PC-9 (cell line): ENCODE data around the gene ZDHHC16. TPM values are rescaled to one million over a fixed set of nuclear protein-coding genes. Genes with fewer than 3 reads are reported as not detected.

Source experiments
- BruUV-seq: library from RNA; stranded (reverse); fragments of 400-500 nt; replicated peaks from 2 replicates; lab custom pipeline; 2021; lab: Mats Ljungman, UMichigan
- CTCF ChIA-PET: fragments of 300-600 bp; sonication (Branson Sonifier 250); formaldehyde crosslinking; loops from one replicate; lab custom pipeline; 2022; ENCODE audit warnings: antibody characterized with exemption; lab: Charles Lee
- POLR2A ChIA-PET: fragments of 300-600 bp; sonication (Branson Sonifier 250); formaldehyde crosslinking; loops from one replicate; lab custom pipeline; 2022; ENCODE audit warnings: antibody characterized with exemption; ENCODE audit not compliant: unreplicated experiment; lab: Charles Lee
- DNase-seq, 2 experiments: peaks; one replicate each; pipeline versions ENCODE4 v3.0.0 to v3.0.0-alpha.2; 2015 to 2022; ENCODE audit warnings: mixed read lengths in 1 of 2
- H2AFZ ChIP-seq: fragments of 200-600 bp; sonication (generic); 2 replicates; pipeline ENCODE4 v1.8.1; 2017; ENCODE audit warnings: antibody characterized with exemption
- H3F3A ChIP-seq: fragments of 200-600 bp; sonication (generic); 2 replicates; pipeline ENCODE4 v1.8.1; 2017; ENCODE audit warnings: antibody characterized with exemption, mild to moderate bottlenecking, low read depth; ENCODE audit not compliant: insufficient read depth
- H3K27ac ChIP-seq: fragments of 200-600 bp; sonication (generic); 2 replicates; pipeline ENCODE4 v1.6.1; 2016; ENCODE audit warnings: mixed run types
- H3K27me3 ChIP-seq: fragments of 200-600 bp; sonication (generic); 2 replicates; pipeline ENCODE4 v1.6.1; 2016; ENCODE audit warnings: low read depth, mixed run types; ENCODE audit not compliant: insufficient read depth
- H3K36me3 ChIP-seq: fragments of 200-600 bp; sonication (generic); 2 replicates; pipeline ENCODE4 v1.6.1; 2016; ENCODE audit warnings: low read depth, mixed run types
- H3K4me1 ChIP-seq: fragments of 200-600 bp; sonication (generic); replicated peaks from 2 replicates; pipeline ENCODE4 v1.6.1; 2016; ENCODE audit warnings: mixed run types; ENCODE audit not compliant: insufficient read depth
- H3K4me2 ChIP-seq: fragments of 200-600 bp; sonication (generic); 2 replicates; pipeline ENCODE4 v1.6.1; 2017; ENCODE audit warnings: mixed run types
- H3K4me3 ChIP-seq: fragments of 200-600 bp; sonication (generic); 2 replicates; pipeline ENCODE4 v1.6.1; 2016; ENCODE audit warnings: mixed run types
- H3K79me2 ChIP-seq: fragments of 200-600 bp; sonication (generic); 2 replicates; pipeline ENCODE4 v1.6.1; 2017; ENCODE audit warnings: low read depth, mixed run types
- H3K9me2 ChIP-seq: fragments of 200-600 bp; sonication (generic); 2 replicates; pipeline ENCODE4 v1.8.1; 2017; ENCODE audit warnings: mild to moderate bottlenecking; ENCODE audit not compliant: insufficient read depth
- H3K9me3 ChIP-seq: fragments of 200-600 bp; sonication (generic); 2 replicates; pipeline ENCODE4 v1.8.1; 2016; ENCODE audit warnings: low read depth; ENCODE audit not compliant: insufficient read depth
- H4K20me1 ChIP-seq: fragments of 200-600 bp; sonication (generic); 2 replicates; pipeline ENCODE4 v1.8.1; 2017; ENCODE audit not compliant: insufficient read depth
- EZH2 ChIP-seq: fragments of 200-600 bp; sonication (generic); IDR thresholded peaks from 2 replicates; pipeline ENCODE4 v1.8.0; 2017; ENCODE audit warnings: antibody characterized with exemption, low read depth
- intact Hi-C: fragments of 100-400 bp; cut with micrococcal nuclease; formaldehyde crosslinking; loops from one replicate; pipeline ENCODE4 v1.10.0; 2022; ENCODE audit not compliant: unreplicated experiment
- total RNA-seq: library from RNA; stranded (reverse); gene quantifications from 2 replicates; pipeline ENCODE4 v1.2.3, GENCODE V29; 2021
- TF ChIP-seq, protein P1 (sequence below): fragments of 200-600 bp; sonication (generic); conservative IDR thresholded peaks from 2 replicates; pipeline ENCODE4 v1.6.1; 2017; ENCODE audit warnings: mixed run types, antibody characterized with exemption, mild to moderate bottlenecking, moderate library complexity

ZDHHC16 gene
- total RNA-seq, 1 experiment from 2014 or later = 29.6 TPM

DNA sequence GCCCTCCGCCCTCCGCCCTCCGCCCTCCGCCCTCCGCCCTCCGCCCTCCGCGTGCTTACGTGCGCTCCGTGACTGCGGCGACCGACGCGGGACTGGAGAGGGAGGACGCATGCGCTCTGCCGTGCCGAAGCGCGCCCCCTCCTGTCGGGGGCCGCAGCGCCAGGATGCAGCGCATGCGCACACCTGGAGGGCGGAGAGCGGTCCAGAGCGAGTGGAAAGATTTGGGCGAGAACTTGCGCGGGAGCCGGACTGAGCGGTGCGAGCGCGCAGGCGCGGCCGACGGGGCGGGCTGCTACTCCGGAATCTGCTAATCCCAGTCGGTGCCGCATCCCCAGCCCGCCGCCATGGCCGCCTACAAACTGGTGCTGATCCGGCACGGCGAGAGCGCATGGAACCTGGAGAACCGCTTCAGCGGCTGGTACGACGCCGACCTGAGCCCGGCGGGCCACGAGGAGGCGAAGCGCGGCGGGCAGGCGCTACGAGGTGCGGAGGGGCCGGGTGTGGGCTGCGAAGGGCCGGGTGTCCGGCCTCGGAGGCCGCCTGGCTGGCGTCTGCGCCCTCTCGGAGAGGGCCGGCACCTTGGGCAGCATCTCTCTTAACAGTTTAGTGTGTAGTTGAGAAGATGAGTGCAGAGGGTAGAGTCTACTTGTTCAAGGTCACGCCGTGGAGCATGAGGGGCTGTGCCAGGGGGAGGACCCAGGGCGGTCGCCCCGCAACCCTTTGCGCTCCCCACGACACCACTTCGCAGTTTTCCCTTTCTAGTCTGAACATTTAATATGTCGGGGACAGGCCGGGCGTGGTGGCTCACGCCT lies 19.8 kb upstream of the ZDHHC16 start, which contains the start of gene PGAM1:
Gene PGAM1, plus strand, starts transcription at position 228 of the 812 bp plus-strand sequence. Its CDS starts 117 bp downstream, at position 345.
- Histone ChIP-seq H3K9me3 (no peaks in the 10 kb centered on the region), H4K20me1 (peaks cover 18% of the 10 kb centered on the region), H3K79me2 (peaks cover 41% of the 10 kb centered on the region), H3K4me1 (peaks cover 12% of the 10 kb centered on the region), H3K27me3 (no peaks in the 10 kb centered on the region), H3F3A (peaks cover 31% of the 10 kb centered on the region; the same call in 1 of the 2 replicates), H3K36me3 (peaks cover 6% of the 10 kb centered on the region; the same call in 1 of the 2 replicates), H3K4me3 (peak within 1 kb of the TSS; percentile 84), H2AFZ (peak within 1 kb of the TSS; percentile 93), H3K4me2 (peak within 1 kb of the TSS; percentile 95), H3K27ac (peak within 1 kb of the TSS; percentile 39; the same call in 1 of the 2 replicates), H3K9me2 (no peaks in the 10 kb centered on the region)
- intact Hi-C loops = loop anchor here (2.0 kb wide), 1 partner anchor 25 kb away; the partner anchor contains the start of gene RRP12
- ChIA-PET POLR2A (no interaction called here), CTCF (no interaction called here)
- TF ChIP-seq, protein P1, sequence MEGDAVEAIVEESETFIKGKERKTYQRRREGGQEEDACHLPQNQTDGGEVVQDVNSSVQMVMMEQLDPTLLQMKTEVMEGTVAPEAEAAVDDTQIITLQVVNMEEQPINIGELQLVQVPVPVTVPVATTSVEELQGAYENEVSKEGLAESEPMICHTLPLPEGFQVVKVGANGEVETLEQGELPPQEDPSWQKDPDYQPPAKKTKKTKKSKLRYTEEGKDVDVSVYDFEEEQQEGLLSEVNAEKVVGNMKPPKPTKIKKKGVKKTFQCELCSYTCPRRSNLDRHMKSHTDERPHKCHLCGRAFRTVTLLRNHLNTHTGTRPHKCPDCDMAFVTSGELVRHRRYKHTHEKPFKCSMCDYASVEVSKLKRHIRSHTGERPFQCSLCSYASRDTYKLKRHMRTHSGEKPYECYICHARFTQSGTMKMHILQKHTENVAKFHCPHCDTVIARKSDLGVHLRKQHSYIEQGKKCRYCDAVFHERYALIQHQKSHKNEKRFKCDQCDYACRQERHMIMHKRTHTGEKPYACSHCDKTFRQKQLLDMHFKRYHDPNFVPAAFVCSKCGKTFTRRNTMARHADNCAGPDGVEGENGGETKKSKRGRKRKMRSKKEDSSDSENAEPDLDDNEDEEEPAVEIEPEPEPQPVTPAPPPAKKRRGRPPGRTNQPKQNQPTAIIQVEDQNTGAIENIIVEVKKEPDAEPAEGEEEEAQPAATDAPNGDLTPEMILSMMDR = peak; percentile 53
- TF ChIP-seq EZH2 = no peak
- peak; percentile 76 to 93 for DNase-seq
- BruUV-seq = no TSS peak

GRCh38 chr10:97426776-97427570 lies 19.0 kb upstream of the ZDHHC16 start:
- Histone ChIP-seq H3K4me2 (peak overlapping the region; percentile 95), H3K4me1 (peaks cover 12% of the 10 kb centered on the region), H3K79me2 (peaks cover 41% of the 10 kb centered on the region), H3K4me3 (peak overlapping the region; percentile 84), H3K27ac (peak overlapping the region; percentile 29; the same call in 1 of the 2 replicates), H4K20me1 (peaks cover 18% of the 10 kb centered on the region), H3K36me3 (peaks cover 6% of the 10 kb centered on the region; the same call in 1 of the 2 replicates), H3K27me3 (no peaks in the 10 kb centered on the region), H3F3A (peaks cover 38% of the 10 kb centered on the region), H3K9me3 (no peaks in the 10 kb centered on the region), H3K9me2 (no peaks in the 10 kb centered on the region), H2AFZ (no peak overlapping the region; the same call in 1 of the 2 replicates)
- CTCF ChIA-PET = no interaction called here
- intact Hi-C loops = loop anchor here (2.0 kb wide), 1 partner anchor 26 kb away; the partner anchor contains the start of gene RRP12
- POLR2A ChIA-PET = no interaction called here
- DNase-seq = no peak
- TF ChIP-seq, protein P1 = no peak
- no peak for TF ChIP-seq EZH2
- BruUV-seq = no TSS peak

DNA sequence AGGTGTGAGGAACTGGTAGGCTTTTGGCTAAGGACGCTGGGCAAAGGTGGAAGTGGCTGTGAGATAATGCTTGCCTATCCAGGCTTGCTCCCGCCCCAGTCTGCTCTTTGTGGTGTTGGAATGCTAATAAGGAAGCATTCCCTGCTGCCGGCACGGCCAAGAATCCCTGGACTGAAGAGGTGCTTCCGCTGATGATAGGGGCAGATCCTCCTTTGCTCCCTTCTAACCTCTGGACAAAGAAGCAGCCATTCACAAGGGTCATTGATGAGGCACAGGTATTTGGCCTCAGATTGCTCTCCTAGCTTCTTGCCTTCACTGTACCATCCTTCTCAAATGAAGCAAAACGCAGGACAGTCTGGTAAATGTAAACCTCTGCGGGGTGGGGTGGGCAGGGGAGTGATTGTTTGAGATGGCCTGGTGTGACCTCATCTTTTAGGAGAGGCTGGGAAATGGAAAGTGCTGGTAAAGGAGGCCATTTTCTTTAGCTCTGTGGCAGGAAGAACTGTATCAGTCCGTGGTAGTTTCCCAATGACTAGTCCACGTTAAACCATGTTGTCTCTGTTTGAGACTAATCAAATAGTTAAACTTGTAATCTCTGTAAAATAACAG lies 18.3 kb upstream of the ZDHHC16 start:
- CTCF ChIA-PET = interaction anchor here (0.7 kb wide), 1 partner anchor 296 kb away, joined by 3 read pairs; no protein-coding TSS in a partner anchor
- H3K79me2 ChIP-seq = peaks cover 41% of the 10 kb centered on the region
- no peak overlapping the region for H2AFZ ChIP-seq
- TSS peak; percentile 50 for BruUV-seq
- H3K4me1 ChIP-seq = peaks cover 12% of the 10 kb centered on the region
- H3K27me3 ChIP-seq = no peaks in the 10 kb centered on the region
- POLR2A ChIA-PET = no interaction called here
- intact Hi-C loops = loop anchor here (2.0 kb wide), 1 partner anchor 27 kb away; the partner anchor contains the start of gene RRP12
- no peak for TF ChIP-seq EZH2
- TF ChIP-seq, protein P1 = no peak
- DNase-seq = peak; percentile 51 to 55
- no peaks in the 10 kb centered on the region for H3K9me3 ChIP-seq
- peaks cover 38% of the 10 kb centered on the region for H3F3A ChIP-seq
- H3K4me3 ChIP-seq = peak overlapping the region; percentile 84
- peaks cover 6% of the 10 kb centered on the region; the same call in 1 of the 2 replicates for H3K36me3 ChIP-seq
- H4K20me1 ChIP-seq = peaks cover 18% of the 10 kb centered on the region
- no peaks in the 10 kb centered on the region for H3K9me2 ChIP-seq
- peak overlapping the region; percentile 29; the same call in 1 of the 2 replicates for H3K27ac ChIP-seq
- H3K4me2 ChIP-seq = peak overlapping the region; percentile 95
